Activated naive CD8-positive, alpha-beta T cell treated with anti-CD3 and anti-CD28 coated beads, Interleukin-2, amount 10 ng/mL, durations not matched to agents 7 days and 5 days (primary cell): ENCODE measurements around the gene KIR2DL3. TPM values are rescaled to one million over a fixed set of nuclear protein-coding genes. Genes with fewer than 3 reads are reported as not detected.
A peak's percentile ranks its signal among the peaks of the same experiment; 100 is the strongest.
"Not testable (repeated sequence)": the region's sequence is repeated elsewhere in the genome, so short reads cannot be mapped to it uniquely, and the experiment has no call there.

Source experiments
- ATAC-seq: fragments of 150-1000 bp; cut with Tn5 transposase; one replicate; pipeline ENCODE4 v1.10.0; 2021; ENCODE audit warnings: low read depth, moderate library complexity
- POLR2A ChIA-PET: fragments of 350-600 bp; sonication (Branson Sonifier 250); formaldehyde crosslinking; loops from one replicate; lab custom pipeline; 2021; ENCODE audit warnings: antibody characterized with exemption; lab: Charles Lee
- DNase-seq: peaks from one replicate; pipeline ENCODE4 v3.0.0; 2021
- H3K27ac Mint-ChIP-seq: one replicate; pipeline ENCODE4 v1.8.0; 2022; ENCODE audit warnings: mild to moderate bottlenecking, mixed read lengths
- H3K27me3 Mint-ChIP-seq: one replicate; pipeline ENCODE4 v1.8.0; 2022; ENCODE audit warnings: mild to moderate bottlenecking, moderate library complexity, mixed read lengths
- H3K36me3 Mint-ChIP-seq: one replicate; pipeline ENCODE4 v1.8.0; 2021; ENCODE audit warnings: mild to moderate bottlenecking, mixed read lengths
- H3K4me1 Mint-ChIP-seq: one replicate; pipeline ENCODE4 v1.8.0; 2021; ENCODE audit warnings: mixed read lengths
- H3K4me3 Mint-ChIP-seq: one replicate; pipeline ENCODE4 v1.8.0; 2022; ENCODE audit warnings: mild to moderate bottlenecking, moderate library complexity, mixed read lengths
- H3K9me3 Mint-ChIP-seq: one replicate; pipeline ENCODE4 v1.8.0; 2021; ENCODE audit warnings: mixed read lengths
- total RNA-seq, 2 experiments: library from RNA; stranded (reverse); gene quantifications; one replicate each; pipeline ENCODE4 v1.2.3, GENCODE V29; 2021

Gene KIR2DL3
- total RNA-seq, 2 experiments from 2014 or later: 0.20 TPM; not detected in 1

GRCh38 chr19:54764219-54764618, 25.9 kb downstream of the KIR2DL3 start:
- DNase-seq, H3K9me3 Mint-ChIP-seq, H3K27me3 Mint-ChIP-seq, H3K4me3 Mint-ChIP-seq, ATAC-seq, H3K4me1 Mint-ChIP-seq, H3K27ac Mint-ChIP-seq, POLR2A ChIA-PET, H3K36me3 Mint-ChIP-seq: not testable (repeated sequence)

- H3K36me3 Mint-ChIP-seq, H3K27me3 Mint-ChIP-seq, H3K4me3 Mint-ChIP-seq, H3K27ac Mint-ChIP-seq, ATAC-seq, H3K9me3 Mint-ChIP-seq, H3K4me1 Mint-ChIP-seq, POLR2A ChIA-PET, DNase-seq: not testable (repeated sequence)
These were observed 28.2 kb downstream of the KIR2DL3 start for GRCh38 chr19:54766464-54766863.

GRCh38 chr19:54769646-54770045, 31.3 kb downstream of the KIR2DL3 start, which contains the start of gene KIR2DL1:
TSS of gene KIR2DL1 (plus strand) at chr19:54769793. CDS start at chr19:54769851, 58 bp downstream.
- DNase-seq, POLR2A ChIA-PET, H3K9me3 Mint-ChIP-seq, ATAC-seq, H3K4me3 Mint-ChIP-seq, H3K4me1 Mint-ChIP-seq, H3K27me3 Mint-ChIP-seq, H3K36me3 Mint-ChIP-seq: not testable (repeated sequence)
- peak within 1 kb of the TSS; percentile 11 for H3K27ac Mint-ChIP-seq

GRCh38 chr19:54770511-54770910, 32.2 kb downstream of the KIR2DL3 start:
- ATAC-seq, H3K9me3 Mint-ChIP-seq, H3K27me3 Mint-ChIP-seq, POLR2A ChIA-PET, H3K4me1 Mint-ChIP-seq, H3K4me3 Mint-ChIP-seq, H3K36me3 Mint-ChIP-seq, DNase-seq: not testable (repeated sequence)
- peak overlapping the region; percentile 11 for H3K27ac Mint-ChIP-seq

- ATAC-seq, H3K4me3 Mint-ChIP-seq, POLR2A ChIA-PET, H3K9me3 Mint-ChIP-seq, H3K4me1 Mint-ChIP-seq, H3K27me3 Mint-ChIP-seq, H3K36me3 Mint-ChIP-seq, H3K27ac Mint-ChIP-seq, DNase-seq: not testable (repeated sequence)
These were observed 33.0 kb downstream of the KIR2DL3 start for GRCh38 chr19:54771018-54771960.

- H3K27me3 Mint-ChIP-seq, ATAC-seq, H3K36me3 Mint-ChIP-seq, DNase-seq, H3K9me3 Mint-ChIP-seq, POLR2A ChIA-PET, H3K4me1 Mint-ChIP-seq, H3K4me3 Mint-ChIP-seq: not testable (repeated sequence)
- H3K27ac Mint-ChIP-seq: peak overlapping the region; percentile 35
These were observed 34.4 kb downstream of the KIR2DL3 start for GRCh38 chr19:54772666-54773065.

- POLR2A ChIA-PET, H3K4me3 Mint-ChIP-seq, H3K27ac Mint-ChIP-seq, DNase-seq, H3K36me3 Mint-ChIP-seq, H3K9me3 Mint-ChIP-seq, H3K4me1 Mint-ChIP-seq, ATAC-seq: not testable (repeated sequence)
- peaks cover 15% of the 10 kb centered on the region for H3K27me3 Mint-ChIP-seq
These were observed 36.9 kb downstream of the KIR2DL3 start for GRCh38 chr19:54775095-54775815.

GRCh38 chr19:54775830-54776229, 37.5 kb downstream of the KIR2DL3 start:
- peaks cover 15% of the 10 kb centered on the region for H3K27me3 Mint-ChIP-seq
- H3K36me3 Mint-ChIP-seq, H3K9me3 Mint-ChIP-seq, H3K27ac Mint-ChIP-seq, H3K4me1 Mint-ChIP-seq, POLR2A ChIA-PET, H3K4me3 Mint-ChIP-seq, ATAC-seq, DNase-seq: not testable (repeated sequence)

- H3K9me3 Mint-ChIP-seq, ATAC-seq, H3K36me3 Mint-ChIP-seq, DNase-seq, POLR2A ChIA-PET, H3K4me1 Mint-ChIP-seq, H3K27ac Mint-ChIP-seq, H3K4me3 Mint-ChIP-seq: not testable (repeated sequence)
- peaks cover 15% of the 10 kb centered on the region for H3K27me3 Mint-ChIP-seq
These were observed 39.5 kb downstream of the KIR2DL3 start for GRCh38 chr19:54777851-54778250.

GRCh38 chr19:54778896-54779295, 40.6 kb downstream of the KIR2DL3 start:
- ATAC-seq, H3K36me3 Mint-ChIP-seq, H3K27ac Mint-ChIP-seq: not testable (repeated sequence)

GRCh38 chr19:54782916-54783315, 44.6 kb downstream of the KIR2DL3 start:
- H3K27me3 Mint-ChIP-seq: peaks cover 16% of the 10 kb centered on the region
- H3K27ac Mint-ChIP-seq, H3K9me3 Mint-ChIP-seq, H3K36me3 Mint-ChIP-seq, ATAC-seq, DNase-seq, H3K4me1 Mint-ChIP-seq, POLR2A ChIA-PET, H3K4me3 Mint-ChIP-seq: not testable (repeated sequence)

More at GRCh38 chr19:54778896-54779295, 40.6 kb downstream of the KIR2DL3 start:
- H3K4me3 Mint-ChIP-seq, POLR2A ChIA-PET, H3K4me1 Mint-ChIP-seq, DNase-seq, H3K9me3 Mint-ChIP-seq: not testable (repeated sequence)
- peaks cover 18% of the 10 kb centered on the region for H3K27me3 Mint-ChIP-seq

GRCh38 chr19:54786091-54786723, 47.9 kb downstream of the KIR2DL3 start:
- H3K27me3 Mint-ChIP-seq, H3K4me3 Mint-ChIP-seq: not testable (repeated sequence)

GRCh38 chr19:54788154-54788553, 49.8 kb downstream of the KIR2DL3 start:
- H3K4me1 Mint-ChIP-seq, H3K9me3 Mint-ChIP-seq, POLR2A ChIA-PET, DNase-seq, H3K36me3 Mint-ChIP-seq, H3K4me3 Mint-ChIP-seq, H3K27me3 Mint-ChIP-seq, H3K27ac Mint-ChIP-seq, ATAC-seq: not testable (repeated sequence)

More at GRCh38 chr19:54786091-54786723, 47.9 kb downstream of the KIR2DL3 start:
- H3K36me3 Mint-ChIP-seq, H3K4me1 Mint-ChIP-seq, H3K9me3 Mint-ChIP-seq, DNase-seq, POLR2A ChIA-PET, ATAC-seq, H3K27ac Mint-ChIP-seq: not testable (repeated sequence)
